Mucosa of rectum (tissue), 2 donors: Measurements from ENCODE around the gene FMO1.
A peak's percentile ranks its signal among the peaks of the same experiment; 100 is the strongest.
"Not testable (repeated sequence)": the region's sequence is repeated elsewhere in the genome, so short reads cannot be mapped to it uniquely, and the experiment has no call there.

Experiments used
- H3K27ac ChIP-seq, 2 donors: one replicate each; pipeline ENCODE4 v1.7.0; 2013; ENCODE audit warnings: inconsistent platforms in 2 of 2, low read depth in 2 of 2, low read length in 2 of 2
- H3K27me3 ChIP-seq, 2 donors: one replicate each; pipeline ENCODE4 v1.7.0; 2013; ENCODE audit warnings: low read length in 2 of 2; ENCODE audit not compliant: control insufficient read depth in 2 of 2, insufficient read depth in 2 of 2
- H3K36me3 ChIP-seq, 2 donors: one replicate each; pipeline ENCODE4 v1.7.0; 2013; ENCODE audit warnings: low read length in 2 of 2; ENCODE audit not compliant: control insufficient read depth in 2 of 2, insufficient read depth in 2 of 2
- H3K4me1 ChIP-seq, 2 donors: one replicate each; pipeline ENCODE4 v1.7.0; 2013; ENCODE audit warnings: low read length in 2 of 2, mild to moderate bottlenecking in 1 of 2; ENCODE audit not compliant: control insufficient read depth in 2 of 2, insufficient read depth in 2 of 2
- H3K4me3 ChIP-seq, 2 donors: one replicate each; pipeline ENCODE4 v1.7.0; 2013; ENCODE audit warnings: low read length in 2 of 2
- H3K9ac ChIP-seq, 2 donors: one replicate each; pipeline ENCODE4 v1.7.0; 2013; ENCODE audit warnings: low read length in 2 of 2, low read depth in 1 of 2, mild to moderate bottlenecking in 1 of 2
- H3K9me3 ChIP-seq, 2 donors: one replicate each; pipeline ENCODE4 v1.7.0; 2013; ENCODE audit warnings: low read length in 2 of 2; ENCODE audit not compliant: control insufficient read depth in 2 of 2
- donor health status: healthy.
- donor health status: Normal muscosa, but diverticular disease.

The FMO1 gene

GRCh38 chr1:171236231-171236630, 12.1 kb upstream of the FMO1 start:
- not testable (repeated sequence) for H3K9ac ChIP-seq, H3K36me3 ChIP-seq, H3K27ac ChIP-seq, H3K27me3 ChIP-seq, H3K9me3 ChIP-seq, H3K4me3 ChIP-seq, H3K4me1 ChIP-seq

GRCh38 chr1:171243878-171244277, 4.4 kb upstream of the FMO1 start:
- Histone ChIP-seq H3K27me3 (no peaks in the 10 kb centered on the region), H3K36me3 (no peaks in the 10 kb centered on the region), H3K9ac (no peak overlapping the region), H3K4me1 (no peaks in the 10 kb centered on the region), H3K9me3 (no peaks in the 10 kb centered on the region), H3K27ac (no peak overlapping the region), H3K4me3 (no peak overlapping the region)

- no peak overlapping the region for H3K27ac ChIP-seq
- H3K4me3 ChIP-seq: no peak overlapping the region
- H3K4me1 ChIP-seq: no peaks in the 10 kb centered on the region
- H3K9me3 ChIP-seq: no peaks in the 10 kb centered on the region
- H3K36me3 ChIP-seq: no peaks in the 10 kb centered on the region
- H3K9ac ChIP-seq: no peak overlapping the region
- H3K27me3 ChIP-seq: no peaks in the 10 kb centered on the region
These were observed 2.7 kb upstream of the FMO1 start for GRCh38 chr1:171245458-171246064.

GRCh38 chr1:171247501-171247900, 793 bp upstream of the FMO1 start:
- Histone ChIP-seq H3K36me3 (no peaks in the 10 kb centered on the region), H3K9ac (no peak overlapping the region), H3K4me1 (peaks cover 0 to 4% of the 10 kb centered on the region in 2 donors), H3K4me3 (no peak overlapping the region), H3K27me3 (peaks cover 0 to 4% of the 10 kb centered on the region in 2 donors), H3K9me3 (no peaks in the 10 kb centered on the region), H3K27ac (no peak overlapping the region)

- Histone ChIP-seq H3K27ac (no peak overlapping the region), H3K9me3 (no peaks in the 10 kb centered on the region), H3K36me3 (no peaks in the 10 kb centered on the region), H3K27me3 (peaks cover 0 to 4% of the 10 kb centered on the region in 2 donors), H3K9ac (no peak overlapping the region), H3K4me3 (no peak overlapping the region), H3K4me1 (peaks cover 0 to 4% of the 10 kb centered on the region in 2 donors)
These were observed 547 bp downstream of the FMO1 start for GRCh38 chr1:171248841-171249240.

GRCh38 chr1:171250263-171250662, 2.0 kb downstream of the FMO1 start:
- Histone ChIP-seq H3K27me3 (peaks cover 0 to 4% of the 10 kb centered on the region in 2 donors), H3K36me3 (no peaks in the 10 kb centered on the region)

GRCh38 chr1:171251042-171251951, 3.0 kb downstream of the FMO1 start:
- Histone ChIP-seq H3K4me3 (peak overlapping the region; percentile 62 to 79), H3K9me3 (no peaks in the 10 kb centered on the region), H3K36me3 (no peaks in the 10 kb centered on the region), H3K27me3 (peaks cover 0 to 4% of the 10 kb centered on the region in 2 donors), H3K4me1 (peaks cover 0 to 4% of the 10 kb centered on the region in 2 donors), H3K27ac (peak overlapping the region in 1 of 2 donors; percentile 17), H3K9ac (peak overlapping the region; percentile 66 to 67)

More at GRCh38 chr1:171250263-171250662, 2.0 kb downstream of the FMO1 start:
- Histone ChIP-seq H3K4me1 (peaks cover 0 to 4% of the 10 kb centered on the region in 2 donors), H3K27ac (no peak overlapping the region), H3K9me3 (no peaks in the 10 kb centered on the region), H3K9ac (no peak overlapping the region), H3K4me3 (no peak overlapping the region)

- Histone ChIP-seq H3K36me3 (no peaks in the 10 kb centered on the region), H3K27me3 (peaks cover 0 to 4% of the 10 kb centered on the region in 2 donors), H3K4me1 (peaks cover 0 to 8% of the 10 kb centered on the region in 2 donors), H3K9ac (peak overlapping the region in 1 of 2 donors; percentile 66), H3K27ac (no peak overlapping the region), H3K4me3 (peak overlapping the region; percentile 62 to 79), H3K9me3 (no peaks in the 10 kb centered on the region)
These were observed 3.6 kb downstream of the FMO1 start for GRCh38 chr1:171251952-171252300.

- no peak overlapping the region for H3K9ac ChIP-seq
- H3K36me3 ChIP-seq: no peaks in the 10 kb centered on the region
- peaks cover 0 to 4% of the 10 kb centered on the region in 2 donors for H3K27me3 ChIP-seq
- H3K9me3 ChIP-seq: no peaks in the 10 kb centered on the region
- no peak overlapping the region for H3K4me3 ChIP-seq
- peaks cover 4 to 13% of the 10 kb centered on the region in 2 donors for H3K4me1 ChIP-seq
- H3K27ac ChIP-seq: no peak overlapping the region
These were observed 4.2 kb downstream of the FMO1 start for GRCh38 chr1:171252482-171252881.

- Histone ChIP-seq H3K9ac (no peak overlapping the region), H3K4me1 (peaks cover 4 to 14% of the 10 kb centered on the region in 2 donors), H3K4me3 (no peak overlapping the region), H3K9me3 (no peaks in the 10 kb centered on the region), H3K27ac (no peak overlapping the region), H3K27me3 (peaks cover 0 to 4% of the 10 kb centered on the region in 2 donors), H3K36me3 (no peaks in the 10 kb centered on the region)
These were observed 6.6 kb downstream of the FMO1 start for GRCh38 chr1:171254859-171255258.
